ENCODE measurements around the gene RASA4B.

RASA4B gene

GRCh38 chr7:102468478-102469350, 48.9 kb downstream of the RASA4B start:
- Histone ChIP-seq H3K4me1 (peaks cover 10% of the 10 kb centered on the region), H3K36me3 (peaks cover 36% of the 10 kb centered on the region), H3K27me3 (no peaks in the 10 kb centered on the region), H3K9me3 (no peaks in the 10 kb centered on the region), H3K4me3 (ENCODE audit: low read depth, low read length) (no peak overlapping the region)
- TF ChIP-seq CTCF (IDR thresholded peaks at IDR 0.05; ENCODE audit: low read depth, low read length): no peak
- DNase-seq: peak; percentile 64

GRCh38 chr7:102467581-102468477, 49.7 kb downstream of the RASA4B start:
- H3K27me3 ChIP-seq: no peaks in the 10 kb centered on the region
- TF ChIP-seq CTCF (IDR thresholded peaks at IDR 0.05; ENCODE audit: low read depth, low read length): no peak
- H3K36me3 ChIP-seq: peaks cover 27% of the 10 kb centered on the region
- H3K9me3 ChIP-seq: no peaks in the 10 kb centered on the region
- no peak for DNase-seq
- peaks cover 10% of the 10 kb centered on the region for H3K4me1 ChIP-seq
- no peak overlapping the region for H3K4me3 ChIP-seq (ENCODE audit: low read depth, low read length)

- no peak for TF ChIP-seq CTCF (IDR thresholded peaks at IDR 0.05; ENCODE audit: low read depth, low read length)
- Histone ChIP-seq H3K27me3 (no peaks in the 10 kb centered on the region), H3K36me3 (peaks cover 21% of the 10 kb centered on the region), H3K4me1 (peaks cover 10% of the 10 kb centered on the region), H3K9me3 (no peaks in the 10 kb centered on the region), H3K4me3 (ENCODE audit: low read depth, low read length) (peak overlapping the region; percentile 100)
- no peak for DNase-seq
Observed at GRCh38 chr7:102466097-102466496, 51.5 kb downstream of the RASA4B start.

- Histone ChIP-seq H3K27me3 (no peaks in the 10 kb centered on the region), H3K4me3 (ENCODE audit: low read depth, low read length) (peak within 1 kb of the TSS; percentile 100), H3K4me1 (peaks cover 10% of the 10 kb centered on the region), H3K9me3 (no peaks in the 10 kb centered on the region), H3K36me3 (peaks cover 15% of the 10 kb centered on the region)
- DNase-seq: peak; percentile 97
- TF ChIP-seq CTCF (IDR thresholded peaks at IDR 0.05; ENCODE audit: low read depth, low read length): no peak
Observed at GRCh38 chr7:102464577-102465280, 52.8 kb downstream of the RASA4B start, which contains the start of the genes ALKBH4 and LRWD1. TSS of gene ALKBH4 (minus strand) at chr7:102464863. CDS start at chr7:102464836, 27 bp downstream. TSS of gene LRWD1 (plus strand) at chr7:102464984. CDS start at chr7:102465081, 97 bp downstream.

- DNase-seq: no peak
- H3K36me3 ChIP-seq: peaks cover 18% of the 10 kb centered on the region
- no peaks in the 10 kb centered on the region for H3K9me3 ChIP-seq
- H3K27me3 ChIP-seq: no peaks in the 10 kb centered on the region
- peak overlapping the region; percentile 100 for H3K4me3 ChIP-seq (ENCODE audit: low read depth, low read length)
- H3K4me1 ChIP-seq: peaks cover 8% of the 10 kb centered on the region
- no peak for TF ChIP-seq CTCF (IDR thresholded peaks at IDR 0.05; ENCODE audit: low read depth, low read length)
Observed at GRCh38 chr7:102463841-102464576, 53.6 kb downstream of the RASA4B start.

All from BE2C (cell line).